Esophagus mucosa (tissue), 1 donor: ENCODE data around the gene CADPS2. TPM values are rescaled to one million over a fixed set of nuclear protein-coding genes. Genes with fewer than 3 reads are reported as not detected.
"Not testable (repeated sequence)": the region's sequence is repeated elsewhere in the genome, so short reads cannot be mapped to it uniquely, and the experiment has no call there.

Experiments
- ATAC-seq: fragments of 200-7000 bp; cut with Tn5 transposase; one replicate; pipeline ENCODE4 v1.9.1; 2020
- total RNA-seq: library from RNA; stranded (reverse); gene quantifications from one replicate; pipeline ENCODE4 v1.2.4, GENCODE V29; 2023
- donor health status: DM: yes; HTN: yes; CAD: no.

The CADPS2 gene
- total RNA-seq, 1 donor from 2014 or later, result 2.4 TPM

DNA sequence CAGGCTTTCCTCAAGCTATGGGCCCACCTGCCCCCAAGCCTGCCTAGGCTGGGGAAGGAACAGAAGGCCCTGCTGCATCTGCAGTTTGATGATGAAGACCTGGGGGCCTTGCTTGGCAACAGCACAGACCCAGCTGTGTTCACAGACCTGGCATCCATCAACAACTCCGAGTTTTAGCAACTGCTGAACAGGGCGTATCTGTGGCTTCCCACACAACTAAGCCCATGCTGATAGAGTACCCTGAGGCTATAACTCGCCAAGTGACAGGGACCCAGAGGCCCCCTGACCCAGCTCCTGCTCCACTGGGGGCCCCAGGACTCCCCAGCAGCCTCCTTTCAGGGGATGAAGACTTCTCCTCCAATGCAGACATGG is 36.3 kb downstream of the CADPS2 start:
- ATAC-seq, result no peak

GRCh38 chr7:122849322-122849956 is 36.8 kb downstream of the CADPS2 start:
- no peak for ATAC-seq

DNA sequence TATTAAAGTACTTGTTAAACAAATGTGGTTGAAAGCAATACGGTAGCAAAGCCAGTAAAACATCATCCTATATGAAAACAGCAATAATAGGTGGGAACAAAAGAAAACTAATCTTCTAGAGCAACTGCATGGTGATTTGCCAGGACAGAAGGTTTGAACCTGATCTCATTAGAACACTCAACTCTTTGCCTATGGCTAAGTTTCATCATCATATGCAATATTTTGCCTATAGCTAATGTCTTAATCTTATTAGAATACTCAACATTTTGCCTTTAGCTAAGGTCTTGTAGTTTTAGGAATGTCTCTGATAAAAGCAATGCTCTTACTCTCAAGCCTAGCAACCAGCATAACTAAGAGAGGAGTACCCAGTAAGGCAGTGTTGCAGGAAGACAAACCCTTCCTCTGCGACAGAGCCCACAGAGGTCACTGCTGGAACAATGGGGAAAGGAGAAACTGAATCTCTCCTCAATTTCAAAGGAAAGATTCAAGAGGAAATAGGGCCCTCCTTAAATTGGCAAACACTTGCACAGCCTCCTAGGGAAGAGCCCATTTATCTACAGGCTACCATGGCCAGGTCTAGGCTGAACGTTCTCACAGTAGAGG is 38.3 kb downstream of the CADPS2 start:
- ATAC-seq, result peak; percentile 26

DNA sequence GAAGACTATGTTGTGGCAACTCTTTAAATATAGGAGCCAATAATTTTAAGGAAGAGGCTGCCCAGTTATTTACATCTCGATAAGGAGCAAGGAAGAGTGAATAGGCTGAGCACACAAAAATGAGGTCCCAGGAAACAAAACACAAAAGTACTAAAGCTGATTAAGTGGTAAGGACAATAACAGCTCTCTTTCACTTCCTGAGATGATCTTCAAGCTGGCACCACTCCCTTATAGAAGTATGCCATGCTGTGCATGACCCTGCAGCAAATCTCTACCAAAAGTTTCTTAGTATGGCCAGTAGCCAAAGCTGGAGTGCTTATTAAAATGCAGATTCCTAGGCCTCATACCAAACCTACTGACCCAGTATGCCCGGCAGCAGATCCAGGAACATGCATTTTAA is 39.7 kb downstream of the CADPS2 start:
- no peak for ATAC-seq

DNA sequence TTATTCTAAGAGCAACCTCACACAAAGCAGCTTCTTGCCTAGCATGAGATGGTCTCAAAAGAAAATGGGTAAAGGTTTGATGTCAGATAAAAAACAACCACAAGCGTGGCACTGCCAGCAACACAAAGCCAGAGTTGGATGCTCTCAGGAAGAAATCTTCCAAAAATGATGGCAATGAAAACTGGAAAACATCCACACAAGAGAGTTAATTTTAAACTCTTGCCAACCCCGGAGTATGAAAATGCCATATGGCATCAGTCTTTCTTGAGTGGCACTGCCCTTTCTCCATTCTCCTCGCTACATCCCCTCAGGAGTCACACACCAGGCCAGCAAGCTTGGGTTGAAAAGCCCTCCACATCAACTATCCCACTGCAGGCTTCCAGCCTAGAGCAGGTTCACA is 41.0 kb downstream of the CADPS2 start:
- ATAC-seq, result no peak

GRCh38 chr7:122844191-122844988 is 41.9 kb downstream of the CADPS2 start:
- ATAC-seq, result no peak

DNA sequence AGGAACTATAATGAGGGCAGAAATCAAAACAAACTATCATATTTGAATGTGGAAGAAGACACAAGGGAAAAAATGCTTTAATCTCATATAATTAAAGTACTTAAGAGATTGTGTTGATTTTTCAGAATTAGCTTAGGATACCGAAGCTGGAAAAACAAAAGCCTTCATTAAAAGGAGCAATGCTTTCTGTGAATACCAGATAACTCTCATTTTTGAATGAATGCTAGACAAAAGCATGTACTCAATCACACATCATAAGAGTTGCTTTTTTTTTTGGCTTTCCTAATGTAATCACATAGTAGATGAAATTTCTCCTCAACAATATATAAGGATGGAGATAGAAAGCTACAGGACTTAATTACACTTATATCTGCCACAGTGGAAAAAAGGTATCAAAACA is 43.3 kb downstream of the CADPS2 start:
- no peak for ATAC-seq

- not testable (repeated sequence) for ATAC-seq
Measured at GRCh38 chr7:122836286-122836685, 50.0 kb downstream of the CADPS2 start.

DNA sequence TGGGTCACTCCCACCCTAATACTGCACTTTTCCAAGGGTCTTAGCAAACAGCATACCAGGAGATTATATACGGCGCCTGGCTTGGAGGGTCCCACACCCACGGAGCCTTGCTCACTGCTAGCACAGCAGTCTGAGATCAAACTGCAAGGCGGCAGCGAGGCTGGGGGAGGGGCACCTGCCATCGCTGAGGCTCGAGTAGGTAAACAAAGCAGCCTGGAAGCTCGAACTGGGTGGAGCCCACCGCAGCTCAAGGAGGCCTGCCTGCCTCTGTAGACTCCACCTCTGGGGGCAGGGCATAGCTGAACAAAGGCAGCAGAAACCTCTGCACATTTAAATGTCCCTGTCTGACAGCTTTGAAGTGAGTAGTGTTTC is 51.7 kb downstream of the CADPS2 start:
- ATAC-seq, result not testable (repeated sequence)

DNA sequence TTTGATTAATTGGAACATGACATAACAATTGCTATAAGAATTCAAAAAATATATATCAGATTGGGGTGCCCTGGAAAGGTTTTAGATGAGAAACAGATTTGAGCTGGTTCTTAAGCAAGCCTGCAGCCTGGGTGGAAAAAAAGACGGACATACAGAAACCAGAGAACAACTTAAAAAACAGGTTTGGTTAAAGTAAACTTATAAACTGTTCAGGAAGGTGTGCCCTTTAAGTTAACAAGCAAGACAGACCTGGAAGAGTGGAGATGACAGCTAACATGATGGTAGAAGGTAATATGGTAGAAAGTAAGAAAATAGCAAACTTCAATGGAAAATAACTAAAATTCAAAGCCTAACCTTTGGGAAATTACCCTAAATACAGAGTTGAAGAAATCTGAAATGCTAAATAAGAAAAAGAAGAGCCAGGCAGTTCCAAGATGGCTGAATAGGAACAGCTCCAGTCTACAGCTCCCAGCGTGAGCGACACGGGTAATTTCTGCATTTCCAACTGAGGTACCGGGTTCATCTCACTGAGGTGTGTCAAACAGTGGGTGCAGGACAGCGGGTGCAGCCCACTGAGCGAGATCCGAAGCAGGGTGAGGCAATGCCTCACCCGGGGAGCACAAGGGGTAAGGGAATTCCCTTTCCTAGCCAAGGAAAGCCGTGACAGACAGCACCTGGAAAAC is 52.2 kb downstream of the CADPS2 start:
- no peak for ATAC-seq

GRCh38 chr7:122831436-122831835 is 54.8 kb downstream of the CADPS2 start:
- no peak for ATAC-seq

DNA sequence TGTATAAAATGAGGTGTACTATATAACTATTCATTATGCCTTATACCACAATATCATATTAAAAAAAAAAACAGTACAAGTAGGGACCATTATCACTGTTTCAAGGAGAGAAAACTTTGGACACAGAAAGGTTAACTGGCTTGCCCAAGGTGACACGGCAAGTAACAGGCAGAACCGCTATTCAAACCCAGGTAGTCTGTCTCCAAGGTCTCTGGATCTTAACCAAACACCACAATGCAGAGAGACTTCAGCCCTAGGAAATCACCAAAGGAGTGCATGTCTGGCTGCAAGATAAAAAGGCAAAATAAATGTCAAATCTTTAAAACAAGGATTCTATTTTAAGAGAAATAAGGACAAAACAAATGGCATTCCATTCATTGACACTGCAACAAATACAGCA is 56.3 kb downstream of the CADPS2 start:
- ATAC-seq, result no peak

DNA sequence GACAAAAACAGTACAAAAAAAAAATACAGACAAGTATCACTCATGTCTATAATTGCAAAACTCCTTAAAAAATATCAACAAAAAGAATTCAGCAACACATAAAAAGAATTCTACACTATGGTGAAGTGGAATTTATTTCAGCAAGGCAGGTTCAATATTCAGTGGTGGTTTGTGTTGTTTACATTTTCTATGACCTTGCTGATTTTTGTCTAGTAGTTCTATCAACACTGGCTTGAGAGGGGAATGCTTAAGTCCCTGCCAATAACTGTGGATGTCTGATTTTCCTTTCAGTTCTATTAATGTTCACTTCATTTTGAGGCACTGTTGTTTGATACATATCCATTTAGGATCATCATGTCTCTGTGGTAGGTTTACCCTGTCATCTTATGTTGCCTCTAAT is 58.5 kb downstream of the CADPS2 start:
- ATAC-seq, result no peak

DNA sequence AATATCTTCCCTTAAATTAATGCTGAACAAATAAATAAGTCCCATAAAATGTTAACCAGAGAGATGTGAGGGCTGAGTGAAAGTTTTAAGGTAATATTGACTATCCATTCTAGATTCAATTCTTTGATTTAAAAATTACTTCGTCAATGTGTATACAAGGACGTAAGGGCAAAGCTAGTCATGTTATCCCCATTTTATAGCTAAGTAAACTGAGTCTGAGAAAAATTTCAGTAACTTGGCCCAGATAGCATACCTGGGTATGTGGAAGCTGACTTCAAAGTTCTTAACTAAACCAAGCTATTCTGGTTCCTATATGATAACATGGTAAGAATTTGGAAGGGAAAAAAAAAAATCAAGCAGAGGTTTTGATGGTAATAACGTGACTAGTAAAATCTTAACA is 72.4 kb downstream of the CADPS2 start:
- ATAC-seq, result no peak

DNA sequence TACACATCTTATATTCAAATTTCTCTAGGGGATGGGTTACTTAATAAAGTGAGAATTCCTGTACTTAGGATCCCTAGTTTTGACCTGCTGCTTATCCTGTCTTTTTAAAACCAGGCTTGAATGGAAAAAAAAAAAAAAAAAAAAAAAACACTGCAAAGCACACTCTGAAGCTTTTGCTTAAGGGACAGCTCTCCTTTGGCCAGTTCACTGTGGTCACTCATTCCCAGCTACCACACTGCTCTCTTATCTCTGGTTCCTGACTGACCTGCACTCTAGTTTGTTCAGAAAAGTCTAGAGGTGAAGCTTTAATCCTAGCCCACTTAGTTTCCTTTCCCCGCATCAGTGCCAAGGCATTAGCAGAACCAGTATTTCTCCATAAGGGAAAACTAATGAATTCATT is 82.4 kb downstream of the CADPS2 start:
- ATAC-seq, result no peak

DNA sequence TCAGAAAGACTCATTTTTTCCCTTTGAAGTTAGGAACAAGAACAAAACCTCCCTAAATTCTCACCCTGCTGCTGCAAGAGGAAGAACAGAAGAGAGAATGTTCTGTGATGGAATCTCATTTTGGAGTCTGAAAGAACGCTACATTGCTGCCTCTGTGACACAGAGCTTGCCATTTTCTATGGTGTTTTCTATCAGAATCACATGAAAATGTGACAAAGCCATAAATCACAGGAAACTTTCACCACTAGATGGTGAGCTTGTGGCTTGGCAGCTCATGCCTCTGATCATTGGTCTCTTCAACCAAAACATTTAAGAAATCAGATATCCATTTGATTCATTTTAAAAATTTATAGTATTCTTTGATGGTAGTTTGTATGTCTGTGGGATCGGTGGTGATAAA is 82.9 kb downstream of the CADPS2 start:
- no peak for ATAC-seq

- ATAC-seq, result no peak
Measured at GRCh38 chr7:122802301-122802751, 83.9 kb downstream of the CADPS2 start.

DNA sequence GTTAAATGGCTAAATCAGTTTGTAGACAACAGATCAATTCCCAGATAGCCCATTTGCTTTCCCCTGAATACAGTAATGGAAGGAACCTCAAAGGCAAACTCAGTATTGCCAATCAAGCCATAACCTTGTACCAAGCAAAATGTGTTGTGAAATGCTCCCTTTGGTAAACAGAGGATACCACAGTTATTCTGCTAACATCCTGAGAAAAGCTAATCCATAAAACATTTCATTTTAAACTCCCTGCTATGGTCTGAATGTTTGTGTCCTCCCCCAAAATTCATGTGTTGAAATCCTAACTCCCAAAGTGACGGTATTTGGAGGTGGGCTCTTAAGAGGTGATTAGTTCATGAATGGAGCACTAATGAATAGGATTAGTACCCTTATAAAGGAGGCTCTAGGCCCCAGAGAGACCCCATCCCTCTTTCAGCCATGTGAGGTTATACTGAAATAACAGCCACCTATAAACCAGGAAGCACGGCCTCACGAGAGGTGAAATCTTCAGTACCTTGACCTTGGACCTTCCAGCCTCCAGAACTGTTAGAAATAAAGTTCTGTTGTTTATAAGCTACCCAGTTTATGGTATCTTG is 94.2 kb downstream of the CADPS2 start:
- no peak for ATAC-seq

- ATAC-seq, result no peak
Measured at GRCh38 chr7:122790591-122790990, 95.7 kb downstream of the CADPS2 start.

GRCh38 chr7:122790132-122790531 is 96.1 kb downstream of the CADPS2 start:
- ATAC-seq, result no peak

GRCh38 chr7:122789156-122789555 is 97.1 kb downstream of the CADPS2 start:
- ATAC-seq, result no peak

DNA sequence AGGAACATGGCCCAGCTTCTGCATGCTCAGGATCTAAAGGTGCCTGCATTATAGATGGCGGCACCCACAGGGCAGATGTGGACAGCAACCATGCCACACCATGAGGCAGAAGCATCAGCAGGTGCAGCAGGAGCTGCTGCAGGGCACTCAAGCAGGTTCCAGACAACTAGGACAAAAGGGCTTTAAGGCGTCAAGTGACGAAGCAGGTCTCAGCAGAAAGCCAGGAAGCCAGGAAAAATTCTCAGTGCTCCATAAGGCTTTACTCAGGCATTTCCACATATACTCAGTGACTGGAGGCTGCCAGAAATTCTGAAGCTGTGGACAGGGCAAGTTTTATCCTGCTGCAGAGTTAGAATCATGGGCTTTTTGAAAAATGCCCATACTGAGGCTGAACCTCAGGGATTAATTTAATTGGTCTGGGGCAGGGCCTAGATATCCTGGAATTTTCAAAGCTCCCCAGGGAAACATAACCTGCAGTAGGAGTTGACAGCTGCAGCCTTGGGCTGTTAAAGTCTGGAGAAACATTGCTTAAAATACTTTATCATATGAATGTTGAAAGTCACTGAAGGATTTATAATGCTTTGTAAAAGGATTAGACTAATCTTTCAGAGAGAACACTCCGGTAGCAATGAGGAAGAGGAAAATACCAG is 115.4 kb downstream of the CADPS2 start:
- peak; percentile 63 for ATAC-seq
